Hippocampal formation (tissue), 2 donors: ENCODE results near the gene PAM.
"Not testable (repeated sequence)": the region's sequence is repeated elsewhere in the genome, so short reads cannot be mapped to it uniquely, and the experiment has no call there.

ENCODE experiments used
- DNase-seq, 2 donors: peaks; one replicate each; lab custom pipeline; 2025; lab: John Stamatoyannopoulos, UW

The PAM gene

GRCh38 chr5:102902647-102903046, 147.5 kb downstream of the PAM start:
- no peak for DNase-seq

- DNase-seq = no peak
Observed at GRCh38 chr5:102903074-102903871, 148.2 kb downstream of the PAM start.

GRCh38 chr5:102905056-102905455, 150.0 kb downstream of the PAM start:
- no peak for DNase-seq

GRCh38 chr5:102907099-102907498, 152.0 kb downstream of the PAM start:
- not testable (repeated sequence) for DNase-seq

GRCh38 chr5:102910240-102911226, 155.4 kb downstream of the PAM start:
- no peak for DNase-seq

- no peak for DNase-seq
Observed at GRCh38 chr5:102911973-102912372, 156.9 kb downstream of the PAM start.

- DNase-seq = no peak
Observed at GRCh38 chr5:102916109-102916508, 161.0 kb downstream of the PAM start.

GRCh38 chr5:102918986-102919610, 164.0 kb downstream of the PAM start:
- DNase-seq = no peak

- DNase-seq = no peak
Observed at GRCh38 chr5:102920762-102921161, 165.7 kb downstream of the PAM start.

GRCh38 chr5:102921341-102922044, 166.4 kb downstream of the PAM start:
- DNase-seq = no peak

GRCh38 chr5:102922111-102922720, 167.1 kb downstream of the PAM start:
- DNase-seq = no peak

- DNase-seq = no peak
Observed at GRCh38 chr5:102922799-102923477, 167.8 kb downstream of the PAM start.

GRCh38 chr5:102924963-102925362, 169.9 kb downstream of the PAM start:
- no peak for DNase-seq

GRCh38 chr5:102927007-102927406, 171.9 kb downstream of the PAM start:
- DNase-seq = no peak

- no peak for DNase-seq
Observed at GRCh38 chr5:102930244-102930643, 175.1 kb downstream of the PAM start.

- DNase-seq = no peak
Observed at GRCh38 chr5:102931085-102931725, 176.1 kb downstream of the PAM start.

GRCh38 chr5:102932781-102933180, 177.7 kb downstream of the PAM start:
- no peak for DNase-seq

GRCh38 chr5:102933316-102933715, 178.2 kb downstream of the PAM start:
- no peak for DNase-seq

GRCh38 chr5:102933721-102934459, 178.8 kb downstream of the PAM start:
- no peak for DNase-seq
